CD4-positive, alpha-beta T cell treated with Interleukin-17A for 1 hour (primary cell): ENCODE results near the gene GSTM5.
"Not testable (repeated sequence)": the region's sequence is repeated elsewhere in the genome, so short reads cannot be mapped to it uniquely, and the experiment has no call there.

ENCODE experiments used
- DNase-seq: peaks from one replicate; pipeline ENCODE4 v3.0.0-alpha.2; 2020

The GSTM5 gene

DNA sequence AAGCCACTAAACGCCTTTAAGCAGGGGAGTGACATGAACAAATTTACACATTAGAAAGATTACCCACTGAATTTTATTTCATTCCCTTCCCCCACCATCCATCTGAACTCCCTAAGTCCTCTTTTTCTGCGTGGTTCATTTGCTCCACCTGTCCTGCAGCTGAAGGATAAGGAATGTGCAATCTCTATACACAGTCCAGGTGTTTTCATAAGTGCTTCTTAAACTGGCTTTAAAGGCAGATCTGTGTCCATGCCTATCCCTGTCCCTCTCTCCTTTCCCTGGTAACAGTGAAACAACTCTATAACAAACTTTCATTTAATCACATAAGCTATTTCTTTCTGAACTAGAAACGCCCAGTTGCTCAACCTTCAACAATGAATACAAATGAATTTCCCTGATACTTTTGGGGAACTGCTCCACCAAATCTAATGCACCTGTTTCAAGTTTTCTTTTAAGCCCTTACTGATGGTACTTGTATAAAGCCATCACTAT, 20.4 kb downstream of the GSTM5 start:
- DNase-seq, result no peak

- DNase-seq, result no peak
Observed at GRCh38 chr1:109733236-109733870, 21.3 kb downstream of the GSTM5 start.

GRCh38 chr1:109739738-109740614, 27.9 kb downstream of the GSTM5 start:
- peak; percentile 91 for DNase-seq

GRCh38 chr1:109740615-109741373, 28.7 kb downstream of the GSTM5 start, which contains the start of gene GSTM3:
TSS of gene GSTM3 (minus strand) at chr1:109741038. CDS start at chr1:109740287, 751 bp downstream.
- no peak for DNase-seq

DNA sequence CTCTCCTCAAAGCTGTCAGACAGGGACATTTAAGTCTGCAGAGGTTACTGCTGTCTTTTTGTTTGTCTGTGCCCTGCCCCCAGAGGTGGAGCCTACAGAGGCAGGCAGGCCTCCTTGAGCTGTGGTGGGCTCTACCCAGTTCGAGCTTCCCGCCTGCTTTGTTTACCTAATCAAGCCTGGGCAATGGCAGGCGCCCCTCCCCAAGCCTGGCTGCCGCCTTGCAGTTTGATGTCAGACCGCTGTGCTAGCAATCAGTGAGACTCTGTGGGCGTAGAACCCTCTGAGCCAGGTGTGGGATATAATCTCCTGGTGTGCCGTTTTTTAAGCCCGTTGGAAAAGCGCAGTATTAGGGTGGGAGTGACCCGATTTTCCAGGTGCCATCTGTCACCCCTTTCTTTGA, 36.3 kb downstream of the GSTM5 start:
- DNase-seq, result not testable (repeated sequence)

DNA sequence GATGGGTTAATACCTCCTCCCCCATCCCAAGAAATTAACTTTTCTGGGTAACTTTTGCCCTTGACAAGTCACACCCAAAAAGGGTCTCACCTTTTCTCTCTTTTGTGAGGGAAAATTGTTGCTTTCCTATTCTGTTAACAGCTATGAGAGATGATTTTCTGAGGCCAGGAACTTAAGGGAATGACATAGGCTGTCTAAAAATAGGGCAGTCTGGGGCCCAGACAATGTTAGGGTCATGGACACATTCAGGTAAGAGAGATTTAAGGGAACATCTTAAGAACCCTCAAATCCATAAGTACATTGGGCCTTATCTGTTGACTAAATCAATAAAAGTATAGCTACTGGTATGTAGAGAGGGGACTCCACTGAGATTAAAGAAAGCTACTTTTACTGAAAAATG, 37.2 kb downstream of the GSTM5 start:
- DNase-seq, result no peak

- no peak for DNase-seq
Observed at GRCh38 chr1:109750241-109750882, 38.3 kb downstream of the GSTM5 start.

DNA sequence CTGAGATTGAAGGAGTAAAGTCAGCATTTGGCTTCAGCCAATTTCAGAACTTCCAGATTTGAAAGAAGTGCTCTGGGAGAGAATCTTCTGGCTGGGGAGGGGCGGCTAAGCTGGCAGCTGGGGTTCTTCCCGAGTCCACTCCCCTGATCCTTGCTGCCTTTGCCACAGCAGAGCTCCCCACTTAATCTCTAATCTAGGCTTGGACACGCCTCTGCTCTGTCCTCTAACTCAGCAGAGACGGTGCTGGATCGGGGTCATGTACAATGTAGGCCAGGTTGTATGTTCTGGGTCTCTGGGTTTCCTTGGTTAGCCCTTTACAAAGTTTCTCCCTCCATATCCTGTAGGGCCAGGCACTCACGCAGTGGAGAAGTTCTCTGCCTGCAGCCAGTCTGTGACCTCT, 38.9 kb downstream of the GSTM5 start:
- DNase-seq, result no peak

DNA sequence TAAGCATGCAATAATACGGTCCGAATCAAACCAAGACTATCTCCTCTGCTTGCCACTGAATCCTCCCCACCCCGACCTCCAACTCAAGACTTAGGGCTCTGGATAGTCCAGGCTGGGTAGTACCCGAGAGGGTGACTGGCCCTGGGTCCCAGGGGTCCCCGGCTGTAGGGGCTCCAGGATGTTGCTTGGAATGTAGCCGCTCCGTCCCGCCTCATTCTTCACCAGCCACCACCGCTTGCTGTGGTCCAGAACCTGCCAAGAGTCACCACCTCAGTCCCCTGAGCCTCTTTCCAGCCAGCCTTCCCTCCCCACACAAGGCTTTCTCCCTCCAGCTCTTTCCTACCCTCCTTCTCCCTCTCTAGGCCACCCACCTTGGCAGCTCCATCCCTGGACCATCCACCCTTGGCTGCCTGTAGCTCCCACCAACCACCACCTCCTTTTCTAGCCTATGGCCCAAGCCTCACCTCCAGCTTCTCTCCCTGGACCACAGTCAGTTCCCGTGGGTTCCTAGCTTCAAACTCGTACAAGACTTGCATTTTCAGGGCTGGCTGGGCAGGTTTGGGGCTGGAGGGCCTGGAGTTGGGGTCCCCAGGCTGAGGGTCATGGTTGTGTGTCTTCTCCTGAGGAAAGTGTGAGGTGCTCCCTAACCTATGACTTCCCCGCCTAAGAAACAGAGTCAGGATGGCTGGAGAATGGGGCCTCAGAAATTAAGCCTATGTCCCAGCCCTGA, 39.6 kb downstream of the GSTM5 start:
- DNase-seq, result no peak

DNA sequence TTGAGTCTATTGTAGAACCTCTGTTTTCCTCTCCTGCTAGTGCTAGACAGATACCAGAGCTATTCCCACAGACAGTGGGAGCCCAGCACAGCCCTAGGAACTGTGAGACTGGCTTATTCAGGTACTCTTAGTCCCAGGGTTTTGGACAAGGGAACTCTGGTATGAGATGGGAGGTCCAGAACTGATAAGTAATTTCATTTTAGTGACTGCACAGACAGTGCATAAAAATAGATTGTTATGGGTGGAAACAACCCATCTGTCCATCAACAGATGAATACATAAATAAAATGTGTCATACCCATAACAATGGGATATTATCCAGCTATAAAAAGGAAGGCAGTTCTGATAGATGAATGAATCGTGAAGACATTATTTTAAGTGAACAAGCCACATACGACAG, 42.7 kb downstream of the GSTM5 start:
- no peak for DNase-seq

DNA sequence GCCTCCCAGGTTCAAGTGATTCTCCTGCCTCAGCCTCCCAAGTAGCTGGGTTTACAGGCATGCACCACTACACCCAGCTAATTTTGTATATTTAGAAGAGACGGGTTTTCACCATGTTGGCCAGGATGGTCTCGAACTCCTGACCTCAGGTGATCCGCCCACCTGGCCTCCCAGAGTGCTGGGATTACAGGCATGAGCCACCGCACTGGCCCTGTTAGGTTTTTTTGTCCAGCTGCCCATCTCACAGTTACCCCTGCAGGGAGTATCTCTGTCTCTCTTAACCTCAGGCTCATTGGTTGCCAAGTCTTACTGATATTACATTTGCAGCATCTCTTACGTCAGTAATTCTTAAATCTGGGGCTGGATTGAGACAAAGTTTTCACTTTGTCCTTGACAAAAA, 44.3 kb downstream of the GSTM5 start:
- DNase-seq, result not testable (repeated sequence)

DNA sequence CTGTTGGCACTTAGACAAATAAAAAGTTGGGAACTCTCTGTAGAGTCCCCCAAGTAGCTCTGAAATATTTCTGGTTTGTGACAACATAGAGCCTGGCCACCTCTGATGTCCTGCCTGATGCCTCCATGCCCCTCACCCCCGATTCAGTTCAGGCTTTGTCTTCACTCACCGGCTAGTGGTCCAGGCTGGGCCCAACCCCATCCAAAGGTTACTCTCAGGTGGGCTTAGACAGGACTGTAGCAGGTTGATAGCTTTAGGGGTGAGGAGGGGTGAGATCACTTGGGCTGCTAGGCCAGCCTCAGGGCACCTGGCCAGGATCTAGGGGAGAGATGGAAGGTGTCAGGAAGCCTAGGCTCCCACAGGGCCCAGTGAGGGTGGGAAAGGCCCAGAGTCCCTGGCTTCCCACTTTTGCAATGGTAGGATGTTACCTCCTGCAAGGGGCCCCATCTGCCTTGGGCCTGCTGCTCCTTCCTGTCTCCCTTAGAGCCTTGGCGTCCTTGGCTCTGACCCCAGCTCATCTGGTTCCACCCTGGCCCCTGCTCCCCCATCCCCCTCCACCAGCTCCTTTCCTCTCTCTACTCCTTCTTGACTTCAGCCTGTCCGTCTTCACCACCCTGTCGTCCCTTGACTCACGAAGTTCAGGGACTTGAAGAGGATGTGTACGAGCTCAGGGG, 44.9 kb downstream of the GSTM5 start:
- no peak for DNase-seq

DNA sequence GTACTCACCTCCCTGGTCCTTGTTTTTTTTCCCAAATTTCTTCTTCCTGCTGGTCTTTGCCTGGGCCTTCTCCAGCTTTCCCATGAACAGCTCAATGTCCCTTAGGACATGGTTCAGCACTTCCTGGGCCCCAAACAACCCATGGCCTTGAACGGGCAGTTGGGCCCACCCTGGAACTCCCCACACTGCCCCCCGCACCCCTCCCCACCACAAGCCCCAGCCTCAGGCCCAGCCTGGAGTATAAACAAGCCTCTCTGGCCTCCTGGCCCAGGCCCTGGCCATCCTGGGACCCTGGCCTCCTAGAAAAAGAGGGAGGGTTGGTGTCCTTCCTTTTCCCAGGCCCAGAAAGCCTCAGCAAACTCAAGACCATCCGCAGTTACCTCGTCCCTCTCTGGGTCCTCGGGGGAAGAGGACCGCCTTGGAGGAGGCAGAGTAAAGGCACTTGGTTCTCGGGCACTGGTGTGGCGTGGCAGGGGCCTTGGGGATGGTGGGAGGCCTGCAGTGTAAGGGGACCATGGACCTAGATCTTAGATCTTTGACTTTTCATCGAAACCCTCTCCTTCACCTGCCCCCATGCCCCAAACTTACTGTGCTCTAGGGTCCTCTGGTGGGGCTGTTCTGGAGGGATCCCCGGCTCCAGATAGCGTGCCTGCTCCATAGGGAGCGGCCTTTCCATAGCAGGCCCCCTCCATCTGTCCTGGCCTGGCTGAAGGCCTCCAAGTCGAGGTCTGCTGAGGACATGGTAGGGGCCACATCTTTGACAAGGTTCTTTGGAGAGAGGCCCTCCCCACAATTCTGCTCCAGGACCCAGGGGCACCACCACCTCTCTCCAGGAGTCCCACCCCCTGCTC, 46.1 kb downstream of the GSTM5 start:
- no peak for DNase-seq

GRCh38 chr1:109759513-109760334, 47.7 kb downstream of the GSTM5 start:
- DNase-seq, result no peak

DNA sequence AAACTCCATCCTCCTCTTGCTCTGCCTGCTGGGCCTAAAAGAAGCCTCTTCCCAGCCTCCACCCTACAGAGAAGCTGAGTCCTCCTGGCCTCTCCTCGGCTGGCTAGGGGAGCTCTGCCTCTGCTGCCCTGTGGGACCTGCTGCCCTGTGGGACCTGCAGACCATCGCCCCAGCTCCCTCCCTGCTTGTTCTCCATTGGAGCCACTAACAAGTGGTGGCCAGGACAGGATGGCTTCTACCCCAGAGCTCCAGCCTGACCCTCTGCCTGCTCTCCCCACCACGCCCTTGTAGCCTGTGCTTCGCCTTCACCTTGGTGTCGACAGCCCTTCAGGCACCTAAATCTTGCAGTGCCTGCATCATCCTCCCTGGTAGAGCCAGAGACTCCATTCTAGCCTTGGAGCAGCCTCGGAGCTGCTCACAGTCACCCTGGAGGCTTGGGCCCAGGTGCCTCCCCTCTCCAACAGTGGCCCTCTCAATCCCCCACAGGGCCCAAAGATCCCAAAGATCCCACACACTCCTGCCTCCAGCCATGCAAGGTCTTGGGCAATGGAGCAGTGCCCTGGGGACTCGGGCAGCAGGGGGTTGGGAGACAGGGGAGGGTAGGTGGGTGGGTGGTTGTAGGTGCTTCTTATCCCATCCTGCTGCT, 48.7 kb downstream of the GSTM5 start:
- no peak for DNase-seq

GRCh38 chr1:109761227-109762038, 49.4 kb downstream of the GSTM5 start:
- DNase-seq, result no peak

DNA sequence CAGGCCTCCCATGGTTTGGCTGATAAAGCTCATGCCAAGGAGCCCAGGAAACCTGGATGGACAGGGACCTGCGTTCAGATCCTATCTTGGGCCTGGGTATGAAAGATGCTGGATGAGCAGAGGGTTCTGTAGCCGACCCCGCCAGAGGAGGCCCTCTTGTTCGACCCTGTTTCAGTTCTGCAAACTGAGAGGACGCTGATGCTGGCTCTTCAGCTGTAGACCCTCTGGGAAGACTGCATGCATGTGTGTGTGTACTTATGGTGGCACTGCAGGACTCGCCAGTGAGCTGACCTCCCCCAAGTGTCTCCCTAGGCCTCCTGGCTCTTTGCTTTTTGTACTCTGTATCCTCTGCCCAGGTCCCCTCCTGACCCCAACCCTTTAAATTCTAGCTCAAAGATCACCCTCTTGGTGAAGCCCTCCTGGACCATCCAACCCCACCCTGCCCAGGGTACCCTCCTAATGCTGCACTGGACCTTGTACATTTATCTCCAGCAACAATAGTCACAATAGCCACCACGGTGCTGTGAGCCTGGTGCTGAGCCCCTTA, 50.1 kb downstream of the GSTM5 start:
- no peak for DNase-seq
